K562 (cell line): ENCODE results near the gene GABRR1. TPM values are rescaled to one million over a fixed set of nuclear protein-coding genes. Genes with fewer than 3 reads are reported as not detected.

Source experiments
- ATAC-seq: fragments of 200-7000 bp; cut with Tn5 transposase; 3 replicates; pipeline ENCODE4 v1.9.1; 2020; ENCODE audit warnings: moderate library complexity
- BruUV-seq: library from RNA; stranded (reverse); fragments of 400-500 nt; replicated peaks from 2 replicates; lab custom pipeline; 2021; lab: Mats Ljungman, UMichigan
- CTCF ChIA-PET: fragments of 300-600 bp; formaldehyde crosslinking; extraction: SDS; loops from one replicate; lab custom pipeline; 2021; ENCODE audit warnings: low intra/inter-chr PET ratio; lab: Yijun Ruan, JAX
- POLR2A ChIA-PET: fragments of 300-600, 350-650 bp; sonication (Branson Sonifier 250); formaldehyde crosslinking; extraction: SDS; loops from one replicate; lab custom pipeline; 2021; ENCODE audit warnings: antibody characterized with exemption, inconsistent platforms; lab: Yijun Ruan, JAX
- DNase-seq, 4 experiments: peaks; one replicate each; pipeline versions ENCODE4 v3.0.0 to v3.0.0-alpha.2; 2011 to 2018; ENCODE audit warnings: low spot score in 3 of 4, mixed read lengths in 3 of 4; ENCODE audit errors: extremely low read depth in 1 of 4
- FAIRE-seq: peaks from 2 replicates; lab custom pipeline; 2011; peaks lifted over from hg19 to GRCh38; lab: Jason Lieb, UNC
- H2AFZ ChIP-seq: 2 replicates; pipeline ENCODE4 v1.6.0; 2011; ENCODE audit warnings: low read depth, low read length, control low read depth, inconsistent platforms
- H3K27ac ChIP-seq: fragments of 200-600 bp; 3 replicates; pipeline ENCODE4 v1.8.0; 2011; ENCODE audit warnings: low read depth, mild to moderate bottlenecking, control low read depth, inconsistent platforms, low read length, moderate library complexity, mixed read lengths; ENCODE audit errors: extremely low read depth
- H3K27me3 ChIP-seq, 2 experiments: fragments of 300-600 bp in 1 of 2; 2 replicates in 1 of 2; 3 replicates in 1 of 2; pipeline versions ENCODE4 v1.6.0 to v1.8.0; 2011; ENCODE audit warnings: inconsistent platforms in 2 of 2, low read length in 2 of 2, mild to moderate bottlenecking in 1 of 2, mixed read lengths in 1 of 2, moderate library complexity in 1 of 2; ENCODE audit not compliant: control insufficient read depth in 2 of 2, insufficient read depth in 2 of 2
- H3K36me3 ChIP-seq: fragments of 300-600 bp; 3 replicates; pipeline ENCODE4 v1.8.0; 2011; ENCODE audit warnings: mild to moderate bottlenecking, low read length, inconsistent platforms; ENCODE audit not compliant: control insufficient read depth, insufficient read depth
- H3K4me1 ChIP-seq, 2 experiments: fragments of 200-600 bp in 1 of 2; replicated peaks in 1 of 2; 2 replicates in 1 of 2; 3 replicates in 1 of 2; pipeline versions ENCODE4 v1.5.1 to v1.8.0; 2011; ENCODE audit warnings: inconsistent platforms in 2 of 2, low read length in 2 of 2, mild to moderate bottlenecking in 1 of 2, mixed read lengths in 1 of 2, moderate library complexity in 1 of 2; ENCODE audit not compliant: control insufficient read depth in 2 of 2, insufficient read depth in 2 of 2
- H3K4me2 ChIP-seq: 2 replicates; pipeline ENCODE4 v1.6.1; 2011; ENCODE audit warnings: low read length, control low read depth, inconsistent platforms, mixed read lengths; ENCODE audit not compliant: insufficient read depth
- H3K4me3 ChIP-seq: fragments of 200-600 bp; sonication (generic), shearing (Covaris generic); 2 replicates; pipeline ENCODE4 v1.5.1; 2016; ENCODE audit warnings: control low read depth, inconsistent platforms
- H3K79me2 ChIP-seq: fragments of 200-600 bp; 3 replicates; pipeline ENCODE4 v1.8.0; 2011; ENCODE audit warnings: low read length, inconsistent platforms; ENCODE audit not compliant: control insufficient read depth, insufficient read depth
- H3K9ac ChIP-seq, 2 experiments: 2 replicates each; pipeline versions ENCODE4 v1.6.0 to v1.6.1; 2011; ENCODE audit warnings: low read depth in 2 of 2, low read length in 2 of 2, control low read depth in 1 of 2, inconsistent platforms in 1 of 2, mild to moderate bottlenecking in 1 of 2, mixed read lengths in 1 of 2; ENCODE audit not compliant: insufficient read depth in 1 of 2
- H3K9me1 ChIP-seq: one replicate; pipeline ENCODE4 v1.6.0; 2011; ENCODE audit warnings: inconsistent platforms, mild to moderate bottlenecking, low read length, moderate library complexity; ENCODE audit not compliant: control insufficient read depth, insufficient read depth
- H3K9me3 ChIP-seq: replicated peaks from 2 replicates; pipeline ENCODE4 v1.5.1; 2011; ENCODE audit warnings: low read depth, low read length, inconsistent platforms; ENCODE audit not compliant: control insufficient read depth, insufficient read depth
- H4K20me1 ChIP-seq: replicated peaks from 2 replicates; pipeline ENCODE4 v1.6.1; 2011; ENCODE audit warnings: low read length, inconsistent platforms, mixed read lengths; ENCODE audit not compliant: control insufficient read depth, insufficient read depth
- CREB5 ChIP-seq: fragments of 250-450 bp; sonication (Bioruptor Pico); IDR thresholded peaks from 2 replicates; pipeline ENCODE4 v1.5.0; 2020; ENCODE audit warnings: mild to moderate bottlenecking
- FOXO4 ChIP-seq: fragments of 450-650 bp; formaldehyde crosslinking; IDR thresholded peaks from 2 replicates; pipeline ENCODE4 v1.4.0; 2020; ENCODE audit warnings: mild to moderate bottlenecking, moderate library complexity
- HINFP ChIP-seq: fragments of 450-650 bp; conservative IDR thresholded peaks from 2 replicates; pipeline ENCODE4 v1.6.1; 2016; ENCODE audit warnings: missing genetic modification characterization, low read depth, mild to moderate bottlenecking, control low read depth, missing compliant biosample characterization
- KDM2B ChIP-seq: fragments of 250-450 bp; sonication (Bioruptor Pico); IDR thresholded peaks from 2 replicates; pipeline ENCODE4 v1.8.0; 2021; ENCODE audit warnings: mild to moderate bottlenecking, moderate library complexity
- NCOR1 ChIP-seq: fragments of 450-650 bp; IDR thresholded peaks from 2 replicates; pipeline ENCODE4 v1.6.1; 2016; ENCODE audit warnings: mild to moderate bottlenecking, moderate library complexity
- PHTF2 ChIP-seq: fragments of 250-450 bp; sonication (Bioruptor Pico); IDR thresholded peaks from 2 replicates; pipeline ENCODE4 v1.5.0; 2021; ENCODE audit warnings: mild to moderate bottlenecking
- RAD51 ChIP-seq: fragments of 450-650 bp; IDR thresholded peaks from 2 replicates; pipeline ENCODE4 v1.7.1; 2016; ENCODE audit warnings: low read depth, mild to moderate bottlenecking, borderline replicate concordance
- RCOR1 ChIP-seq, 2 experiments: IDR thresholded peaks; 2 replicates each; pipeline ENCODE4 v1.6.1; 2012; ENCODE audit warnings: low read depth in 2 of 2, low read length in 2 of 2, borderline replicate concordance in 1 of 2, improper control_type of control experiment in 1 of 2
- SETDB1 ChIP-seq: IDR thresholded peaks from one replicate; pipeline ENCODE4 v1.6.1; 2012; ENCODE audit warnings: low read length, control low read depth, inconsistent platforms
- TAF15 ChIP-seq: fragments of 200-400 bp; formaldehyde crosslinking; IDR thresholded peaks from 2 replicates; pipeline ENCODE4 v1.6.1; 2017; ENCODE audit warnings: mild to moderate bottlenecking, low read depth, low read length, moderate library complexity
- TSC22D4 ChIP-seq: fragments of 450-650 bp; IDR thresholded peaks from 2 replicates; pipeline ENCODE4 v1.6.1; 2016; ENCODE audit warnings: missing genetic modification characterization, missing biosample characterization, control low read depth
- ZNF217 ChIP-seq: sonication (generic); formaldehyde crosslinking; IDR thresholded peaks from 2 replicates; pipeline ENCODE4 v1.8.0; 2022; ENCODE audit warnings: mild to moderate bottlenecking, missing genetic modification reagents
- ZNF24 ChIP-seq: fragments of 450-650 bp; IDR thresholded peaks from 2 replicates; pipeline ENCODE4 v1.6.1; 2016
- ZNF408 ChIP-seq: fragments of 250-450 bp; sonication (Bioruptor Pico); IDR thresholded peaks from 2 replicates; pipeline ENCODE4 v1.4.0; 2020; ENCODE audit warnings: low read depth, mild to moderate bottlenecking, moderate library complexity
- ZNF668 ChIP-seq: fragments of 250-450 bp; sonication (Bioruptor Pico); IDR thresholded peaks from 2 replicates; pipeline ENCODE4 v1.8.0; 2022; ENCODE audit warnings: mild to moderate bottlenecking, inconsistent platforms
- ZNF75A ChIP-seq: fragments of 450-650 bp; formaldehyde crosslinking; IDR thresholded peaks from 2 replicates; pipeline ENCODE4 v1.4.0; 2020; ENCODE audit warnings: mild to moderate bottlenecking
- WGBS: fragments of 100-300 bp; shearing (Covaris generic); methylation state at CpG from one replicate; pipeline ENCODE4 v1.1.6; 2016; ENCODE audit warnings: low coverage, mixed read lengths; ENCODE audit not compliant: insufficient coverage; ENCODE audit errors: missing lambda C conversion rate; 5-methylcytosine and 5-hydroxymethylcytosine counted together
- in situ Hi-C: fragments of 300-500 bp; cut with MboI; formaldehyde crosslinking; loops from 4 replicates; pipeline ENCODE4 v1.15.0; 2018; ENCODE audit warnings: inconsistent platforms, mixed read lengths
- intact Hi-C: fragments of 100-400 bp; cut with micrococcal nuclease; formaldehyde crosslinking; loops from 2 replicates; pipeline ENCODE4 v1.14.2; 2022
- polyA plus RNA-seq, 8 experiments: library from polyadenylated mRNA; depleted of rRNA in 4 of 8; stranded (reverse) in 5 of 8; unstranded in 3 of 8; fragments of >200 nt; fragmentation: Nextera tagmentation in 2 of 8; fragmentation: Illumina TruSeq in 1 of 8; extraction: Ambion mirVana in 2 of 8; extraction: Trizol in 1 of 8; gene quantifications; 2 replicates each; pipeline versions ENCODE4 v1.2.1 to v1.2.3, GENCODE V29; 2011 to 2014; ENCODE audit warnings: inconsistent platforms in 1 of 8, missing spikeins in 1 of 8
- total RNA-seq, 7 experiments: library from RNA; depleted of rRNA in 6 of 7; stranded (reverse); fragments of >200 nt in 6 of 7; fragmentation: Illumina TruSeq in 2 of 7; extraction: Trizol in 2 of 7; gene quantifications; 2 replicates each; pipeline versions ENCODE4 v1.2.1 to v1.2.3, GENCODE V29; 2011 to 2021; ENCODE audit warnings: low replicate concordance in 1 of 7

Gene GABRR1
- total and polyA plus RNA-seq, 9 of the 15 experiments (the other 6 are each of a cell fraction or from before 2014, with no cell fraction given) = not detected

- ChIA-PET CTCF (no interaction called here), POLR2A (interaction anchor here (0.6 to 1.3 kb wide), 4 partner anchors 10 to 47 kb away, joined by 3 read pairs; partner anchors contain the start of gene GABRR1)
- Histone ChIP-seq H3K79me2 (no peaks in the 10 kb centered on the region), H3K4me1 (no peaks in the 10 kb centered on the region), H3K9me3 (no peaks in the 10 kb centered on the region), H3K27me3 (peaks cover 22 to 29% of the 10 kb centered on the region in 2 experiments), H3K4me3 (no peak overlapping the region), H3K4me2 (no peak overlapping the region), H3K36me3 (no peaks in the 10 kb centered on the region), H3K9me1 (no peaks in the 10 kb centered on the region), H2AFZ (no peak overlapping the region), H3K9ac (no peak overlapping the region), H3K27ac (no peak overlapping the region), H4K20me1 (no peaks in the 10 kb centered on the region)
- FAIRE-seq (no peak), DNase-seq (no peak), ATAC-seq (no peak)
- BruUV-seq = no TSS peak
- TF ChIP-seq RAD51 (no peak), ZNF408 (CRISPR knock-in tag) (no peak), SETDB1 (no peak), KDM2B (CRISPR knock-in tag) (no peak), HINFP (no peak), CREB5 (CRISPR knock-in tag) (no peak), PHTF2 (no peak), TAF15 (no peak), ZNF668 (CRISPR knock-in tag) (no peak), TSC22D4 (tag) (no peak), ZNF75A (CRISPR knock-in tag) (no peak), NCOR1 (no peak), ZNF24 (no peak), ZNF217 (no peak), RCOR1 (IDR thresholded peaks at IDR 0.05; ENCODE audit: borderline replicate concordance in 1 of 2, low read depth in 2 of 2, low read length in 2 of 2) (no peak), FOXO4 (CRISPR knock-in tag) (no peak)
- WGBS = under 1% methylated on average over 13 of the region's 13 CpGs
- in situ Hi-C loops = no loop called here
- intact Hi-C loops = no loop called here
These were observed 37.0 kb downstream of the GABRR1 start for GRCh38 chr6:89180112-89180511.
